AG04450 (cell line): ENCODE results near the gene SLC12A3. TPM values are rescaled to one million over a fixed set of nuclear protein-coding genes. Genes with fewer than 3 reads are reported as not detected.
A peak's percentile ranks its signal among the peaks of the same experiment; 100 is the strongest.

Experiments
- CTCF ChIA-PET: fragments of 300-600, 350-600 bp; formaldehyde crosslinking; extraction: SDS; loops from one replicate; lab custom pipeline; 2022; ENCODE audit warnings: antibody characterized with exemption, inconsistent platforms; lab: Charles Lee
- POLR2A ChIA-PET: fragments of 350-600 bp; formaldehyde crosslinking; extraction: SDS; loops from one replicate; lab custom pipeline; 2021; ENCODE audit warnings: antibody characterized with exemption, inconsistent platforms; lab: Yijun Ruan, JAX
- DNase-seq: peaks from one replicate; pipeline ENCODE4 v3.0.0-alpha.2; 2011; ENCODE audit warnings: low read depth, low spot score
- H3K27ac ChIP-seq: one replicate; pipeline ENCODE4 v1.5.1; 2012; ENCODE audit warnings: low read depth, low read length, control low read depth
- H3K27me3 ChIP-seq: one replicate; pipeline ENCODE4 v1.6.0; 2012; ENCODE audit warnings: low read length; ENCODE audit not compliant: control insufficient read depth, insufficient read depth
- H3K4me3 ChIP-seq: 2 replicates; pipeline ENCODE4 v1.5.1; 2011; ENCODE audit warnings: mild to moderate bottlenecking, low read depth, low read length, control low read depth
- H3K9me3 ChIP-seq: 2 replicates; pipeline ENCODE4 v1.5.1; 2012; ENCODE audit warnings: low read length; ENCODE audit not compliant: control insufficient read depth, insufficient read depth
- polyA plus RNA-seq: library from polyadenylated mRNA; depleted of rRNA; stranded (reverse); fragments of >200 nt; gene quantifications from 2 replicates; pipeline ENCODE4 v1.2.3, GENCODE V29; 2011; rRNA removed
- small RNA-seq: library from RNA; depleted of rRNA; stranded (forward); fragments of <200 nt; gene quantifications from one replicate; pipeline ENCODE3, GENCODE V24; 2012; ENCODE audit warnings: low read depth; ENCODE audit not compliant: insufficient read length
- TF ChIP-seq, protein P1 (sequence below): IDR thresholded peaks from 2 replicates; pipeline ENCODE4 v1.5.1; 2011; ENCODE audit warnings: low read depth, low read length, control low read depth, inconsistent platforms

Gene SLC12A3
- polyA plus RNA-seq, 1 experiment, result not detected

DNA sequence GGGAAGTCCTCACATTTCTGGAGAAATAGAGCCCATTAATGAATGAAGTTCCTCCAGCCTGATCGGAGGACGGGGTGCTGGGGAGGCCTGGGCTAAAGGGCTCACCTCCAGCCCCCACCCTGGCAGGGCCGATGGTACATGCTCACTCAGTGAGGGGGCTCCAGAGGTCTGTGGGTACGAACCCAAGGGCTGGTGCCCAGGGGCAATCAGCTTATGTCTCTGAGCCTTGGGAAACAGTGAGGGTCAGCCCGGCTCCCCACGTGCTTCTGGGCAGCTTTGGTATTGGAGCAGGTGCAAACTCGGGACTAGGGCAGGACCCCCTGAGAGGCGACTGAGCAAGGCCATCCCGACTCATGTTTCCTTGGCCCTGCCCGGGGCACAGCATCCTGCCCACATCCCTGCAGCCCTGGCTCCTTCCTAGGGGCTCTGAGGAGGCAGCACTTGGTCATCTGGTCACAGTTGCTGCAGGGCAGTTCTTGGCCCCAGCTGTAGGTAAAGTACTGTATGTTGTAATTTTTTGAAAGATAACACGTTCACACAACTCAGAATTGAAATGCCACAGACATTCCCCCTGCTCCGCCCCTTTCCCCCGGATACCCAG lies 95.8 kb downstream of the SLC12A3 start:
- no peak for DNase-seq

DNA sequence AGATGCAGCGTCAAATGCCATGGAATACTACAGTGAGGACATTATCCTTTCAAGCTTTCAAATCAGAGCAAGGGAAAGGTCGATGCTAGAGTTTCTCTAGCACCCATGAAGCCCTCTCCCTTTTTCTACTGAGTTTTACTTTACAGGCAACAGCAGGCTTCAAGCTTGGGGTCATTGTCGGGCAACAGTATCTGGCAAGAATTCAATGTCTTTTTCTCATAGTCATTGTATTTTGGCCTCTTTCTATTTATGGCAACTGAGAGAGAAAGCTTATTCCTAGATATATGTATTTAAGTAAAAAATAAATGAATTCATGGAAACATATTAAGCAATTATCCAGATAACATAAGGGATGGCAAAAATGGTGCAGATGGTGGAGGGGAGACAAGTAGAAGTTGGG lies 96.4 kb downstream of the SLC12A3 start:
- no peak overlapping the region for H3K4me3 ChIP-seq
- no peak overlapping the region for H3K27ac ChIP-seq
- H3K9me3 ChIP-seq, result peaks cover 4% of the 10 kb centered on the region; the same call in 1 of the 2 replicates
- TF ChIP-seq, protein P1, sequence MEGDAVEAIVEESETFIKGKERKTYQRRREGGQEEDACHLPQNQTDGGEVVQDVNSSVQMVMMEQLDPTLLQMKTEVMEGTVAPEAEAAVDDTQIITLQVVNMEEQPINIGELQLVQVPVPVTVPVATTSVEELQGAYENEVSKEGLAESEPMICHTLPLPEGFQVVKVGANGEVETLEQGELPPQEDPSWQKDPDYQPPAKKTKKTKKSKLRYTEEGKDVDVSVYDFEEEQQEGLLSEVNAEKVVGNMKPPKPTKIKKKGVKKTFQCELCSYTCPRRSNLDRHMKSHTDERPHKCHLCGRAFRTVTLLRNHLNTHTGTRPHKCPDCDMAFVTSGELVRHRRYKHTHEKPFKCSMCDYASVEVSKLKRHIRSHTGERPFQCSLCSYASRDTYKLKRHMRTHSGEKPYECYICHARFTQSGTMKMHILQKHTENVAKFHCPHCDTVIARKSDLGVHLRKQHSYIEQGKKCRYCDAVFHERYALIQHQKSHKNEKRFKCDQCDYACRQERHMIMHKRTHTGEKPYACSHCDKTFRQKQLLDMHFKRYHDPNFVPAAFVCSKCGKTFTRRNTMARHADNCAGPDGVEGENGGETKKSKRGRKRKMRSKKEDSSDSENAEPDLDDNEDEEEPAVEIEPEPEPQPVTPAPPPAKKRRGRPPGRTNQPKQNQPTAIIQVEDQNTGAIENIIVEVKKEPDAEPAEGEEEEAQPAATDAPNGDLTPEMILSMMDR, result no peak
- no peaks in the 10 kb centered on the region for H3K27me3 ChIP-seq
- no peak for DNase-seq
- ChIA-PET CTCF (interaction anchor here (0.7 kb wide), 1 partner anchor 132 kb away, joined by 4 read pairs; no protein-coding TSS in a partner anchor), POLR2A (interaction anchor here (1.0 to 1.6 kb wide), 2 partner anchors 16 to 30 kb away, joined by 3 read pairs; no protein-coding TSS in a partner anchor)

More for the DNA sequence above, 95.8 kb downstream of the SLC12A3 start:
- Histone ChIP-seq H3K4me3 (no peak overlapping the region), H3K27me3 (no peaks in the 10 kb centered on the region), H3K9me3 (peaks cover 4% of the 10 kb centered on the region; the same call in 1 of the 2 replicates), H3K27ac (peak overlapping the region; percentile 21)
- ChIA-PET CTCF (no interaction called here), POLR2A (interaction anchor here (1.0 to 1.6 kb wide), 2 partner anchors 15 to 29 kb away, joined by 3 read pairs; no protein-coding TSS in a partner anchor)
- TF ChIP-seq, protein P1, result no peak

- H3K27me3 ChIP-seq, result no peaks in the 10 kb centered on the region
- TF ChIP-seq, protein P1, result no peak
- peaks cover 4% of the 10 kb centered on the region; the same call in 1 of the 2 replicates for H3K9me3 ChIP-seq
- DNase-seq, result no peak
- ChIA-PET POLR2A (interaction anchor here (1.0 to 1.6 kb wide), 2 partner anchors 16 to 30 kb away, joined by 3 read pairs; no protein-coding TSS in a partner anchor), CTCF (interaction anchor here (0.7 to 1.8 kb wide), 2 partner anchors 10 to 131 kb away, joined by 4 to 8 read pairs; no protein-coding TSS in a partner anchor)
- H3K27ac ChIP-seq, result peak within 1 kb of the TSS; percentile 21
- no peak within 1 kb of the TSS for H3K4me3 ChIP-seq
These were observed 96.9 kb downstream of the SLC12A3 start, which contains the start of gene CETP for GRCh38 chr16:56961851-56962281. Gene CETP, plus strand, starts transcription at chr16:56961950. Its CDS starts 30 bp downstream, at chr16:56961980.

- ChIA-PET CTCF (interaction anchor here (0.5 to 1.6 kb wide), 6 partner anchors 12 to 262 kb away, joined by 3 to 8 read pairs (median 4); partner anchors contain the start of gene NLRC5), POLR2A (interaction anchor here (0.7 to 1.2 kb wide), 6 partner anchors 19 to 75 kb away, joined by 3 to 9 read pairs (median 3); partner anchors contain the start of gene HERPUD1)
- Histone ChIP-seq H3K27ac (peak overlapping the region; percentile 72), H3K4me3 (no peak overlapping the region), H3K9me3 (peaks cover 4% of the 10 kb centered on the region; the same call in 1 of the 2 replicates), H3K27me3 (no peaks in the 10 kb centered on the region)
- DNase-seq, result peak; percentile 65
- TF ChIP-seq, protein P1, result peak; percentile 64
These were observed 99.5 kb downstream of the SLC12A3 start for GRCh38 chr16:56964243-56965148.

Small RNA genes within 50 kb of the gene (small RNA-seq; reads per million reads assigned to genes)
- 16.9 reads per million, percentile 78 among the genes with 10 or more reads in this experiment for gene MIR138-2

Other genes starting within 250 kb of the SLC12A3 start
- 153 and 250 TPM in 2 replicates for gene MT1E, start 239.4 kb upstream of the SLC12A3 start, polyA plus RNA-seq
- 0.10 and 0.38 TPM in 2 replicates for gene MT1M, start 232.5 kb upstream of the SLC12A3 start, polyA plus RNA-seq
- gene MT1A, start 226.5 kb upstream of the SLC12A3 start, polyA plus RNA-seq, result 0.66 TPM in 1 of 2 replicates, not detected in the other
- gene MT1B, start 213.3 kb upstream of the SLC12A3 start, polyA plus RNA-seq, result not detected in 2 replicates
- gene MT1F, start 207.2 kb upstream of the SLC12A3 start, polyA plus RNA-seq, result 0.21 and 0.35 TPM in 2 replicates
- gene MT1G, start 197.1 kb upstream of the SLC12A3 start, polyA plus RNA-seq, result not detected in 2 replicates
- gene MT1H, start 195.4 kb upstream of the SLC12A3 start, polyA plus RNA-seq, result not detected in 2 replicates
- 19.5 and 30.1 TPM in 2 replicates for gene MT1X, start 182.7 kb upstream of the SLC12A3 start, polyA plus RNA-seq
- gene NUP93, start 135.1 kb upstream of the SLC12A3 start, polyA plus RNA-seq, result 46.4 and 51.1 TPM in 2 replicates
- 207 and 215 TPM in 2 replicates for gene HERPUD1, start 66.9 kb downstream of the SLC12A3 start, polyA plus RNA-seq
- gene CETP, start 96.7 kb downstream of the SLC12A3 start, polyA plus RNA-seq, result 0.09 and 0.17 TPM in 2 replicates
- gene NLRC5, start 124.3 kb downstream of the SLC12A3 start, polyA plus RNA-seq, result 9.2 and 13.1 TPM in 2 replicates
- gene CPNE2, start 227.4 kb downstream of the SLC12A3 start, polyA plus RNA-seq, result 26.2 and 34.5 TPM in 2 replicates